HUES48 (cell line): ENCODE measurements around the gene SERF2.
"Not testable (repeated sequence)": the region's sequence is repeated elsewhere in the genome, so short reads cannot be mapped to it uniquely, and the experiment has no call there.

ENCODE experiments used
- H3K27ac ChIP-seq: one replicate; pipeline ENCODE4 v1.7.0; 2013; ENCODE audit warnings: low read depth, low read length, inconsistent platforms
- H3K27me3 ChIP-seq: 2 replicates; pipeline ENCODE4 v1.6.1; 2013; ENCODE audit warnings: mild to moderate bottlenecking, low read length; ENCODE audit not compliant: control insufficient read depth, insufficient read depth
- H3K36me3 ChIP-seq: 2 replicates; pipeline ENCODE4 v1.6.1; 2013; ENCODE audit warnings: low read length; ENCODE audit not compliant: control insufficient read depth, insufficient read depth
- H3K4me1 ChIP-seq: 2 replicates; pipeline ENCODE4 v1.6.1; 2013; ENCODE audit warnings: mild to moderate bottlenecking, low read length; ENCODE audit not compliant: control insufficient read depth, insufficient read depth
- H3K4me3 ChIP-seq: 2 replicates; pipeline ENCODE4 v1.5.1; 2013; ENCODE audit warnings: mild to moderate bottlenecking, low read depth, low read length
- H3K9ac ChIP-seq: 2 replicates; pipeline ENCODE4 v1.6.1; 2013; ENCODE audit warnings: mild to moderate bottlenecking, low read depth, low read length, moderate library complexity
- H3K9me3 ChIP-seq: 2 replicates; pipeline ENCODE4 v1.6.1; 2013; ENCODE audit warnings: low read length; ENCODE audit not compliant: control insufficient read depth, insufficient read depth

Gene SERF2

GRCh38 chr15:43791993-43792760 lies at the start of gene SERF2:
Gene SERF2, plus strand, starts transcription at chr15:43792320. Its CDS starts 57 bp downstream, at chr15:43792377.
- Histone ChIP-seq H3K9ac (peak within 1 kb of the TSS; percentile 90), H3K4me3 (peak within 1 kb of the TSS; percentile 81), H3K27me3 (no peaks in the 10 kb centered on the region), H3K4me1 (peaks cover 36% of the 10 kb centered on the region), H3K27ac (peak within 1 kb of the TSS; percentile 91), H3K9me3 (no peaks in the 10 kb centered on the region), H3K36me3 (peaks cover 40% of the 10 kb centered on the region)

DNA sequence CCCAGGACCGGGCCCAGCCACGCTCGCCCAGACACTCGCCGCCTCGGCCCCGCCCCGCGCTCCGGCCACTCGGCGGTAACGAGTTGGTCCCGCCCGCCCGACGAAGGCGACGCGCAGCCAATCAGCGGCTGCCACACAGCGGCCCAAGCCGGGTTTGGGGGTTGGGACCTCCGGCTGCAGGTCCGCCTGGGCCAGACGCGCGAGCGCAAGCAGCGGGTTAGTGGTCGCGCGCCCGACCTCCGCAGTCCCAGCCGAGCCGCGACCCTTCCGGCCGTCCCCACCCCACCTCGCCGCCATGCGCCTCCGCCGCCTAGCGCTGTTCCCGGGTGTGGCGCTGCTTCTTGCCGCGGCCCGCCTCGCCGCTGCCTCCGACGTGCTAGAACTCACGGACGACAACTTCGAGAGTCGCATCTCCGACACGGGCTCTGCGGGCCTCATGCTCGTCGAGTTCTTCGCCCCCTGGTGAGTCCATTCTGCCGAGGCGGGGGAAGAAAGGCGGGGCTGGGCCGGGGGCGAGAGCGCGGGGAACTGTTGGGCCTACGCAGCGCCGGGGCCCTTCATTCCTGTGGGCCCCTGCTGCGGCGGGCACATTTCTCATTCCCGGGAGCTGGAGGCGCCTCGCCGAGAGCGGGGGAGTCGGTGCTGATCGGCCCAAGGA lies 45.7 kb upstream of the SERF2 start, which contains the start of gene PDIA3:
Gene PDIA3, plus strand, starts transcription at position 194 of the 658 bp plus-strand sequence. Its CDS starts 102 bp downstream, at position 296.
- H3K9ac ChIP-seq: peak within 1 kb of the TSS; percentile 94
- H3K9me3 ChIP-seq, H3K27me3 ChIP-seq, H3K4me1 ChIP-seq: not testable (repeated sequence)
- H3K27ac ChIP-seq: peak within 1 kb of the TSS; percentile 94
- H3K36me3 ChIP-seq: peaks cover 17% of the 10 kb centered on the region
- peak within 1 kb of the TSS; percentile 68 for H3K4me3 ChIP-seq

- Histone ChIP-seq H3K9ac (peak overlapping the region; percentile 94), H3K36me3 (peaks cover 22% of the 10 kb centered on the region), H3K4me3 (peak overlapping the region; percentile 68), H3K27ac (peak overlapping the region; percentile 94)
- not testable (repeated sequence) for H3K9me3 ChIP-seq, H3K27me3 ChIP-seq, H3K4me1 ChIP-seq
Measured at GRCh38 chr15:43746903-43747309, 45.2 kb upstream of the SERF2 start.

DNA sequence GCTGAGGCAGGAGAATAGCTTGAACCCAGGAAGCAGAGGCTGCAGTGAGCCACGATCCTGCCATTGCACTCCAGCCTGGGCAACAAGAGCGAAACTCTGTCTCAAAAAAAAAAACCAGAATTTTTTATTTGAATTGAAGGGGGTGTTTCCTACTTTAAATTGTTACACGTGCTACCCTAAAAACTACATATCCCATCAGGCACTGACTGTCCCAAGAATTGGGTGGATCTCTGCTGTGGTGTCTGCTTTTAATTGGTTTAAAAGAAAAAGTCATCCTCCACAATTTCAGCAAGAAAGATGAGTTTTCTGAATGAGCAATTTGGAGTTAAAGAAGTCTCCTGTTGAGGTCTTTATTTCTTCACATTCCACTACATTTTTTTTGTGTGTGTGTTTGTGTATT lies 43.7 kb upstream of the SERF2 start:
- Histone ChIP-seq H3K4me1 (no peaks in the 10 kb centered on the region), H3K27ac (no peak overlapping the region), H3K27me3 (no peaks in the 10 kb centered on the region), H3K4me3 (peak overlapping the region; percentile 68), H3K36me3 (peaks cover 37% of the 10 kb centered on the region), H3K9me3 (no peaks in the 10 kb centered on the region), H3K9ac (no peak overlapping the region)

DNA sequence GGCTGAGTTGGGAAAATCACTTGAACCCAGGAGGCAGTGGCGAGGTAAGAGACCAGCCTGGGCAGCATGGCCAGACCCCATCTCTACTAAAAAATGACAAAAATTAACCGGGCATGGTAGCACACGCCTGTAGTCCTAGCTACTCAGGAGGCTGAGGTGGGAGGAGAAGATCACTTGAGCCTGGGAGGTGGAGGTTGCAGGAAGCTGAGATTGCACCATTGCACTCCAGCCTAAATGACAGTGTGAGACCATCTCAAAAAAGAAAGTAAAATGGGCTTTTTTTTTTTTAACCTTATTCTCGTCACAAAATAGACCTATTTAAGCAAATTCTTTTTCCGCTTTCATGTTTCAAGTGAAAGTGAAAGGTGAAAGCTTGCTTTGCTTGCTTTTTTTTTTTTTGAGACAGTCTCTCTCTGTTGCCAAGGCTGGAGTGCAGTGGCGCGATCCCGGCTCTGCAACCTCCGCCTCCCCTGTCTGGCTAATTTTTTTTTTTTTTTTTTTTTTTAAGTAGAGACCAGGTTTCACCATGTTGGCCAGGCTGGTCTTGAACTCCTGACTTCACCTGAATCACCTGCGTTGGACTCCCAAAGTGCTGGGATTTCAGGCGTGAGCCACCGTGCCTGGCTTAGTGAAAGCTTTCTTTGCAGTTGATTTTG lies 42.3 kb upstream of the SERF2 start:
- Histone ChIP-seq H3K27ac (no peak overlapping the region), H3K27me3 (no peaks in the 10 kb centered on the region), H3K36me3 (peaks cover 51% of the 10 kb centered on the region), H3K4me1 (no peaks in the 10 kb centered on the region), H3K4me3 (no peak overlapping the region), H3K9ac (no peak overlapping the region), H3K9me3 (no peaks in the 10 kb centered on the region)

DNA sequence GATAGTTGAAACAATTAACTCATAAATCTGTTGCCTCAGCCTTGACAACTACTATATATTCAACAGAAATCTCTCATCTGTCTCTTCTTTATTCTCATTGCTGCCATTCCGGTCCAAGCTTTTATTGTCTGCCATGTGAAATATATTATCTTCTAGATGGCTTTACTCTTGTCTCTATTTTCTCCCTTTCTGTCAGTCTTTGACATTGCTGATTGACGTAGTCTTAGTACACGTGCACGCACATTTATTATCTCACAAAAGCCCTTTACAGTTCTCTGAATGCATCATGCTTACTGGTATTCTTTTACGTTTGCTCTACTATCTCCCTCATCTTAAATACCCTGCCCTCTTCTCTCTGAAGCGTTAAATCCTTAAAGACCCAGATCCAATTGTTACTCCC lies 40.2 kb upstream of the SERF2 start:
- Histone ChIP-seq H3K9me3 (no peaks in the 10 kb centered on the region), H3K27ac (no peak overlapping the region), H3K27me3 (no peaks in the 10 kb centered on the region), H3K9ac (no peak overlapping the region), H3K4me3 (no peak overlapping the region), H3K4me1 (no peaks in the 10 kb centered on the region), H3K36me3 (peaks cover 70% of the 10 kb centered on the region)

DNA sequence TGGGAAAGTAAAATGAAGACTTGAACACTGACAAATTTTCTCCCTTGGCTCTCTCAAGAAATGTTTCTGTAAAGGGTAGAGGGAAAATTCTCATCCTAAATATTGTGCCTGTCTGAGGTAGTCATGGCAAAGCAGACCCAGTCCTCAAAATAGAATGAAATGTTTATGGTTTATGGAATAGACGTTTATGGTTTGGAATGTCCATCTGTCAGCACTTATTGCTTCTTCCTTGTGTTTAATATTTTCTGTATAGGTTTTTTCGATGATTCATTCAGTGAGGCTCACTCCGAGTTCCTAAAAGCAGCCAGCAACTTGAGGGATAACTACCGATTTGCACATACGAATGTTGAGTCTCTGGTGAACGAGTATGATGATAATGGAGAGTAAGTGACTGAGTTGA lies 29.3 kb upstream of the SERF2 start:
- Histone ChIP-seq H3K4me3 (no peak overlapping the region), H3K9me3 (no peaks in the 10 kb centered on the region), H3K9ac (no peak overlapping the region), H3K4me1 (no peaks in the 10 kb centered on the region), H3K36me3 (peaks cover 93% of the 10 kb centered on the region), H3K27me3 (no peaks in the 10 kb centered on the region), H3K27ac (no peak overlapping the region)

DNA sequence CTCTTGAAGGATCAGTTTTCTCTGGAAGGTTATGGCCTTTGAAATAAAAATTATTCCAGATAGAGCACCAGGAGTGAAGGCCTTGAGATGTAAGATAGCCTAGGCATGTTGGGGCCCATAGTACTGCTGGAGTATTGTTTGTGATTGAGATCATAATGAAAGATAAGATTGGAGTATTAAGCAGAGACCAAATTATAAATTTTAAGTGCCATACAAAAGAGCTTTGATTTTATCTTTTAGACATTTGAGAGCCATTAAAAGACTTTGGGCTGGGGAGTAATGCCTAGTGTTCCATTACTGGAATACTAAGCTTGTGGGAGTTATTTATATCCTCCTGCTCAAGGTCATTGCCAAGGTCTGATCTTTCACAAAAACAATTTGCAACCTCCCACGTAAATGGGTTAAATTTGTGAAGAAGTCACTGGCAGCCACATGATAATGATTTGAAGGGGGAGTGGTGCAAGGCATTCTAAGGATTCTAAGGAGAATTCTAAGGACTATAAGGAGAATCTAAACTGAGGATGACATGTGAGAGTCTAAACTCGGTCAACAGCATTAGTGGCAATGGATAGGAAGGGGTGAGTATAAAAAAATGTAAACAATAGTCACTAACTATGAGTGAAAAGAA lies 28.2 kb upstream of the SERF2 start:
- H3K4me1 ChIP-seq: no peaks in the 10 kb centered on the region
- H3K9ac ChIP-seq: no peak overlapping the region
- H3K4me3 ChIP-seq: no peak overlapping the region
- no peaks in the 10 kb centered on the region for H3K27me3 ChIP-seq
- H3K36me3 ChIP-seq: peaks cover 93% of the 10 kb centered on the region
- H3K27ac ChIP-seq: no peak overlapping the region
- no peaks in the 10 kb centered on the region for H3K9me3 ChIP-seq

GRCh38 chr15:43769584-43770228 lies 22.4 kb upstream of the SERF2 start:
- peaks cover 97% of the 10 kb centered on the region for H3K36me3 ChIP-seq
- no peak overlapping the region for H3K27ac ChIP-seq

GRCh38 chr15:43771816-43772215 lies 20.3 kb upstream of the SERF2 start:
- peaks cover 76% of the 10 kb centered on the region for H3K36me3 ChIP-seq

More at GRCh38 chr15:43769584-43770228, 22.4 kb upstream of the SERF2 start:
- Histone ChIP-seq H3K4me1 (0 out of 2 replicates have a peak, but pooled peaks cover 1% of the 10 kb centered on the region), H3K4me3 (no peak overlapping the region), H3K9ac (no peak overlapping the region), H3K27me3 (no peaks in the 10 kb centered on the region), H3K9me3 (no peaks in the 10 kb centered on the region)

More at GRCh38 chr15:43771816-43772215, 20.3 kb upstream of the SERF2 start:
- Histone ChIP-seq H3K4me1 (peaks cover 8% of the 10 kb centered on the region), H3K27me3 (no peaks in the 10 kb centered on the region), H3K9me3 (no peaks in the 10 kb centered on the region), H3K4me3 (no peak overlapping the region), H3K27ac (no peak overlapping the region), H3K9ac (no peak overlapping the region)
